GM12891 (cell line): Measurements from ENCODE around the gene TSPAN18.

Source experiments
- POLR2A ChIP-seq: IDR thresholded peaks from 2 replicates; pipeline ENCODE4 v1.6.1; 2011; ENCODE audit warnings: low read depth, low read length, control low read depth
- POLR2AphosphoS5 ChIP-seq: IDR thresholded peaks from 2 replicates; pipeline ENCODE4 v1.6.1; 2011; ENCODE audit warnings: low read depth, low read length, control low read depth
- SPI1 ChIP-seq: IDR thresholded peaks from 2 replicates; pipeline ENCODE4 v1.6.1; 2011; ENCODE audit warnings: low read depth, low read length, control low read depth
- TAF1 ChIP-seq: IDR thresholded peaks from 2 replicates; pipeline ENCODE4 v1.6.1; 2011; ENCODE audit warnings: low read depth, low read length, control low read depth

DNA sequence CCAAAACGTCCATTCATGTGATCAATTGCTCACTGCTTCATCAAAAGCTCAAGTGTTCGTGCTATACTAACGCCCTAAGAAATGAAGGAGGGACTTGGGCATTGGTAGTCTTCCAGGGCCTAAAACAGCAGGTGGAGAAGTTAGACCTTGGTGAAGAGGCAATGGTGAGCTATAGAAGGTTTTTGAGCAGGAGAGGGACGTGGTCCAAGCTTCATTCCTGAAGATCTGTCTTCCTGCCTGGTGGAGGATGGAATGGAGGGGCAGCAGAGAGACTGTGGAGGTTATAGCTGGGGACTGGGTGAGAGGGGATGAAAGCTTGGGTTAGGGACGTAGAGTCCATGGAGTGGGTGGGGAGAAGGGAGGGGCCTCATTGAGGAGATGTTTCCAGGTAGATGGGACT, 126.2 kb downstream of the TSPAN18 start:
- TF ChIP-seq POLR2A (no peak), POLR2AphosphoS5 (no peak), SPI1 (no peak), TAF1 (no peak)
